GM18861 (cell line): ENCODE results near the gene PRKCE.
A peak's percentile ranks its signal among the peaks of the same experiment; 100 is the strongest.

Experiments
- ATAC-seq: cut with Tn5 transposase; IDR thresholded peaks from one replicate; pipeline ENCODE4 v1.9.1; 2021; ENCODE audit not compliant: unreplicated experiment

Gene PRKCE

DNA sequence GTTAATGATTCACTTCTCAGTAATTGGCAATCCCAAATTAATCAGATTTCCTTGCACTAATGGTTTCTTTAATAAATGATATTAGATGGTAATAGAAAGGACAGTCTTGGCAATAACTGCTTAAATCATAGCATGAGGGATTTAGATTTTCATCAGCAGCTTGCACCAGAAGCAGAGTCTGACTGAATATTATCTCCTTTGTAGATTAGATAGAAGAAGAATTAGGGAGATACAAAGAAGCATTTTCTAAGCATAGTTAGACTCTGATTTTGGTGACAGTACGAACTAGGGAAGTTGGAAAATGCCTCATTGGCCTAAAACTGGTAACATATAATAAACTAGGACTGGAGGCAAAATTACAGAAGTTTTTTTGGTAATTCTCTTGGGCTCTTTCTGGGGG lies 412.9 kb downstream of the PRKCE start:
- ATAC-seq = no peak

DNA sequence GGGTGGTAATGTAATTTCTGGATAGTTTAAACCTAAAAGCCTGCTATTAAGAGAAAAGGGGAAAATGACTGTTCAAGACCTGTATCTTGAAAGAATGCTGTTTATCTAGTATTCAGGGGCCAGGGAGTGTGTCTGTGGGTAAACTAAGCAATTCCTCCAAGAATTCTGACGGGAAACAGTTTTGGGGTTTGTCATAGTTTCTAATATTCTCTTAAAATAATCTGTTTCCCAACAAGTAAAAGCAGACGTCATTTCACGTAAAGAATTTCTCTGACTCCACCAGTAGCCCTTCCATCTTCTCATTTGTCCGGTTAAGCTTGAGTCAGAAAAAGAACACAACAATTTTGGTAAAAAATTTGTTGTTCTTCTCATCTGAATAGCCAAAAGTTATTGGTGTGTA lies 413.7 kb downstream of the PRKCE start:
- no peak for ATAC-seq

DNA sequence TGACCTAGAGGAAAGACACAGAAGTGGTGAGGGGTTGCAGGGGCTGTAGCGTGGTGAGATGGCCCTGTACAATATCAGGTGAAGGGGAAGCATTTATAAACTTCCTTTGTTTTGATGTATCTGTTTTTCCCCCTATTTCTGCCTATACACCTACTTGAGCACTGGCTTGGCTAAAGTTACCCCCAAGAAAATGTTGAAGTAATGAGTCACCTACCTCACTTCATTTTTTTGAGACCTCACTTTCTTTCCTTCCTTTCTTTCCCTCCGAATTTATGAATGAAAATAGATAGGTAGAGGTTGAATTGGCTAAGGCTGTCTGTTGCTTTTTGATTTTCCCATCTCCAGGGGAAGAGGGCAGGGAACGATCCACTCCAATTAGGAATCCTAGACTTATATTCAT lies 414.6 kb downstream of the PRKCE start:
- ATAC-seq = no peak

DNA sequence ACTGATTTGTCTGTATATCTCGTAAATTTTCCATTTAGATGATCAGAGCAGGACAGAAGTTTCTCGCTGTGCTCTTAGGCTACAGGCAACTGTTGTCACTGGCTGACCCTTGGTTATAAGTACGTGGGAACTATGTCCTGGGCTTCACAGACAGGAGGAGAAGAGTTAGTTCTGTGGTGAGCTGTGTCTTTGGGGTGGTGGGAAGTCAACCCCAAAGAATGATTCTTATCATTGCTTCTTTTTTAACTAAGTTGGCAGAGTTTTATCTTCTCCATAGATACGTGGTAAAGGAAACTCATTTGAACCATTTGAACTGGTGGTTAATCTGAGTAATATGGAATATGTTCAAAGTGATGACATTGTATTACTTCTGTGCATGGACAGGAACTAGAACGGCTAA lies 415.1 kb downstream of the PRKCE start:
- no peak for ATAC-seq

DNA sequence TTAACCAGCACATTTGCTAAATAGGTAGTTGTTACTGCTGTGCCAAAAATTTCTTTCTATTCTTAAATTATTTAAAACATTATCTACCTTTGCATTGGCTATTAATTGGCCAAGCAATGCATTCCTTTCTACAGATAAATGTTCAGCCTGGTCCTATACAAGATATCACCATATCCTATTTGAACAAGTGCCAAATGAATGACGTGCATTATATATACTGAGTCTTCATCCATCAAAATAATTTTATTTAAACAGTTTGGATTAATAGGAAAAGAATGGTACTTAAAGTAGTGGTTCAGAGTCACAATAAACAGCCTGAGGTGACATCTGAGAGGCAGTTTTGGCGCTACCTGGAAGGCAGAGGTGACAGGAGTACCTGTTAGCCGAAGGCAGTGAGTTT lies 415.6 kb downstream of the PRKCE start:
- ATAC-seq = no peak

DNA sequence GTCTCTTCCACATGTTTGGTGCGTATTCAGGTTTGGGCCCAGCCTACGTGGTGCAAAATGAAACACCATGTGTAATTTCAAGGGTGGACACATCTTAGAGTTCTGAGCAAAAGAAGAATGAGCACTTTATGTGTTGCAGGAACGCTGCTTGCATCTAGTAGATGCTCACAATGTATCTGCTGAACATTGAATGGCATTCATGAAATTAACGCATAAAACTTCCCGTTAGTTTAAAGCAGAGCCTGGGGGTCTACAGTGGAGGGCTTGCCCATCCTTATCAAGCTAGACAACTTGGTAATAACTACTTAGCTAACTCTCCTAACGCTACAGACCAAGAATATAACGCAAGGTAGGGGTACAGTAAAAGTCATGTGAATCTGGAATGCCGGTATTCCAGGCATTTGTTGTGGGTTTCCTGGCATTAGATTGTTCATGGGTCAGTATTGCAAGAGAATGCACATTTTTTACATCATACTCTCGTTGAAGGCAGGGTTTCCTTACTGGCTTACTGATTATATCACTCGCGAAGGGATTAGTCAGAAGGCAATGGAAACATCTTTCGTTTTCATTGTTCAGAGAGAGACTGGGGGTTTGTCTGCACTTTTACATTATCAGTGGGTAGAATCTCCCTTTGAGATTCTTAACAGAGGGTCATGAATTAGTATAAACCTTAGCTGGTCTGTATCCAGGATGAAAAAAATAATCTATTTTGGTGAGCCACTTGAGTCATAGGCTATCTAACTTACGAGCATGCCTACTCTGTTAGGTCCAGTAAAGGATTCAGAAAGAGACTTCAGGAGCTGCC lies 416.2 kb downstream of the PRKCE start:
- no peak for ATAC-seq

DNA sequence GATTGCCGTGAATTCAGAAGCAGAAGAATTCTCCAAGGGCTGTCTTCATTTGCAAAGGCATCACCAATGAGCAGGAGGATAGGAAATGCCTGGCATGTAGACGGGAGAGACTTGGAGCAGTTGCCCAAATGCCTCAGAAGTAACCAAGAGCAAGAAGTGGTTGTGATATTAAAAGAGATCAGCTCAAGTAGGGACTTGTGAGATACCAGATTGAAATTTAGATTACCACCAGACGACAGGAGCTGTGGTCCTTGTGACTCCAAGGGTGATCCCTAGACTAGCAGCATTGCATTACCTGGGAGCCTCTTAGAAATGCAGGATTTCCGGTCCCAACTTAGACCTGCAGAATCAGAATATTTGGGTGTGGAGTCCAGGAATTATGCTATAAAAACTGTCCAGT lies 417.2 kb downstream of the PRKCE start:
- ATAC-seq = no peak

DNA sequence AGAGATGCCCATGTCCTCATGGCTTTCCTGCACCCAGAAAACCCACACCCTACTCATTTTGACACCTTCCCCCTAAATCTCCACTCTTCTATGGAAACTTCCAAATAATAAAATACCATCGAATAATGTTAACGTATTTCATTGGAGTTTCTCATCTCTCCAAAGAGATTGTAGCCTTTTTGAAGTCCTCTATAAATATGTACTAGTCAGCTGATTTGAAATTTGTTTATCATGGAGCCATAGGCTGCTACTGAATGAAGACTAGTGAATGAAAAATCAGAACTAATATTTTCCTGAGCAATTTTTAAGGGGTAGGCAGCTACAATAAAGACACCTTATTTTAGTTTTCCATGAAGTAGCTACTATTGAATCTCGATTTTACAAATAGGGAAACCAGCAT lies 419.6 kb downstream of the PRKCE start:
- no peak for ATAC-seq

DNA sequence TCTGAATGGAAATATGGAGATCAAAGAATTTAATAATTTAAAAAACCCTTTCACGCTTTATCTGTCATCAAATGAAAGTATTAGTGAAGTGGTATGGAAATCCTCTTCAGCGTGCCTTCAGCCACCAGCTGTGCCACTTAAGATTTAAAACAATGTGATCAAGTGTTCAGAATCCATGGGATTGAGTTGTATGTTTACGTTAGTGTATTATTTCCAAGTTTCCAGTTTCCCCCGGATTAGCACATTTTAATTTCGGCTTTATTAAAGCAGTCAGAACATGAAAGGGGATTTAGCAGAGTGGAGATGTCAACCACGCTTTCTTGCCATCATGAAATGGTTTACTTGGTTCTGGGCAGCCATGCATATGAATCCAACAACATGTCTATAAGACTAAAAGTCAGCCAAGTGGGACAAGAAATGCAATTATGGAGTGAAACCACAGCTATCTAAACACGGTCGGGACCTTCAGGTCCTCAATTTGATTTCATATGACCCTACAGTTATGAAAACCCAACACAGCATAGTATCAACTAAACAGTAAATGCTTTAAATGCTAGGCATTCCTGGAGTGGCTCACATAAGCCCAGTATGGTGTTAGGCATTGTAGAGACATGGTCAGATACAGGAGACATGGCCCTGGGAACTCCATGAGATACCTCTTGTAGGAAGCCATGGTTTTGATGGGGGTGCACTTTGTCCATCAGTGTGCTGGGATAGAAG lies 420.8 kb downstream of the PRKCE start:
- ATAC-seq = no peak

DNA sequence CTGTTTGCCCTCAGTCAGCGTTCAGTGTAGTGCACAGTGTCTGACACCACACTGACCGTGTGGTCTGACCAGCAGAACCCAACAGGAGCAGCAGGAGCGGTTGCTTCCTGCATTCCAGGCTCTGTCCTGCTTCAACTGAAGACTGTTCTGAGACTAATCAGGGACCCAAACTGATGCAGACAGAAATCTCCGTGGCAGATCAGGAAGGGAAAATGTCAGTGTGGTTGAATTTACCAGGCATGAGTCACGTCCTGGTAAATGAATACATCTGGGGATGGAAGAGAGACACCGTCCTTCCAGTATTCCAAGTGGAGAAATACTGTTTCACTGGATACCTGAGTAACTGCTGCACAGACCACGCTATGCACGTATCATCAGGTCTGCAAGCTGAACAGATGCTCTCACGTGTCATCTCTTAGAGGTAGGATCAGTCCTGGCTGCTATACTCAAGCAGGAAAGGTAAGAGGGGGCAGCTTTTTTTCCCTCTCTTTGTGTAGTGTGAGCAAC lies 422.1 kb downstream of the PRKCE start:
- ATAC-seq = no peak

DNA sequence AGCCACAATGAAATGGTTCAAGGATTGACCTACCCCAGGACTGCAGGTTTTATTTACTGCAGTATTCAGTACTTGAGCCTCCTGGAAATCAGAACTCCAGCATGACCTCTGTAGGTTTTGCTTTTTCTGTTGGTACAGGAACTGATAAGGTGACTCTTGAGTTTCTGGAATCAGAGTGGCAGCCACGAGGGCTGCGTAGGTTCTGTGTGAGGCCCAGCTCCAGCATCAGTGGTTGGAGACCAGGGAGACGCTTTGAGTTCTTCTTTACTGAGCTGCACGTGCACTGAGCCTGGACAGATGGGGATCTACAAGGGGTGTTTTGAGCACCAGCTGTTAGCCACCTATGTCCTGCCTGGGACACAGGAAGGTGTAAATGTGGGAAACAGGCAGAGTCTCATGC lies 423.0 kb downstream of the PRKCE start:
- ATAC-seq = no peak

DNA sequence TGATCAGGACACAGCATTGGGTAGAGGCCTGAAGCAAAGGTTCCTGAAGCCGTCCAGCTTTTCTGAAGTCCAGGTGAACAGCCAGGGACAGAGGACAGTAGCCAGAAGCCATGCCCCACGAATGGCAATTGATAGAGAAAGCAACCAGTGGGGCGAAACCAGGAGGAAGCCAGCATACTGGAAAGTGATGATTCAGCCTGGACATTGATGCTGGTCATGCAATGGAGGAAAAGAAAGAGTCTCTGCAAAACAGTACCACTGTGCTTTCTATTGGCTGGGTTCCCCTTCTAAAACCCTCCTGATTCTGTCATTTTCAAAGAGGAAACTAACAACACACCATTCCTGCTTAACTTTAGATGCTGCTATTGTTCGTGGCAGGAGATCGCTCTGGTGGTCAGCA lies 424.4 kb downstream of the PRKCE start:
- no peak for ATAC-seq

DNA sequence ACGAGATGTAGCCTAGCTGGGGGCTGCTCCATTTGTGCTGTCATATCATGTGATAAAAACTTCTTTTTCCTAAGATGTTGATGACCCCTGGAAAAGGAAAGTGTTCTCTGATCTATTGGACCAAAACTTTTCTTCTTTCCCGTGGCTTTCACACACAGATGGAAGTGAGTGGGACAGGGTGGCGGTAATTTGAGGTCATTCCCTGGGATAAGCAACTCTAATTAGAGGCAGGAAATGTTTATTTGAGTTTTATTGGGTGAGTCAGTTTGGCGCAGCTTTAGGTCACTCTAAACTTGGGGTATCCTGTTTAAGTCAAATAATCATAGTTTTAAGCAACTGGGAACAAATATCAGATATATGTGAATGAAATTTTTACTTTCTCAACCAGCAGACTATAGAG lies 424.8 kb downstream of the PRKCE start:
- no peak for ATAC-seq

DNA sequence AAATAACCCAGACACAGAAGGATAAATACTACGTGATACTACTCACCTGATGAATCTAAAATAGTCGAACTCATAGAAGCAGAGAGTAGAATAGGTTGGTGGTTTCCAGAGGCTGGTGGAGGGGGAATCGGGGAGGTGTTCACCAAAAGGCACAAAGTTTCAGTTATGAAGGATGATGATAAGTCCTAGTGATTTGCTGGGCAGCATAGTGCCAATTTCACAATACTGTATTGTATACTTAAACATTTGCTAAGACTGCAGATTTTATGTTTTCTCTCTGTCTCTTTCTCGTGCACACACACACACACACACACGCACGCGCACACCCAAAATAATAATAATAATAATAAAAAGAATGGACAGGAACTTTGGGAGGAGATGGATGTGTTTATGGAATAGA lies 425.4 kb downstream of the PRKCE start:
- ATAC-seq = no peak

DNA sequence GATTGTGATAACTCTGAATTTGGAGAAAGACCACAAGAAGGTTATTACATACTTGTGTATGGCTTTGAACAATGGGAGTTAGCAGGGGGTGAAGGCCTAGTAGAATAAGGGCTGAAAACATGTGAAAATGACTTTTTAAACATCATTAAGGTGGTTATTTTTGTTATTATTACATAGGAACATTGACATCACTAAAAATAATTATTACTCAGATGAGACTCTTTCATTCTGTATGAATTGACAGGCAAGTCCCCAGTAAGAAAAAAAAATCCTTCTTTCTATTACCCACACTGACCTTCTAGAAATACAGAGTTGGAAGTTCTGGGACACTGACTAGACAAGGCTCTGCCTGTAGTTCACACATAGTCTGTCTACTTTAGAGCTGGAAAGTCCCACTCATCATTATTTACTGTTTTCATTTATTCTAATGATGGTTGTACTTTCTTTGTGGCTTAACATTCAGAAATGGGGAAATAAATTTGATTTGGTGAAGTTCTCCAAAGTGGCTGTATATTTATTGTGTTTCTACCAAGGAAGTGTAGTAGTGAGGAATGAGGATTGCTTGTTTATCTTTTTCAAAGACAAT lies 426.1 kb downstream of the PRKCE start:
- no peak for ATAC-seq

DNA sequence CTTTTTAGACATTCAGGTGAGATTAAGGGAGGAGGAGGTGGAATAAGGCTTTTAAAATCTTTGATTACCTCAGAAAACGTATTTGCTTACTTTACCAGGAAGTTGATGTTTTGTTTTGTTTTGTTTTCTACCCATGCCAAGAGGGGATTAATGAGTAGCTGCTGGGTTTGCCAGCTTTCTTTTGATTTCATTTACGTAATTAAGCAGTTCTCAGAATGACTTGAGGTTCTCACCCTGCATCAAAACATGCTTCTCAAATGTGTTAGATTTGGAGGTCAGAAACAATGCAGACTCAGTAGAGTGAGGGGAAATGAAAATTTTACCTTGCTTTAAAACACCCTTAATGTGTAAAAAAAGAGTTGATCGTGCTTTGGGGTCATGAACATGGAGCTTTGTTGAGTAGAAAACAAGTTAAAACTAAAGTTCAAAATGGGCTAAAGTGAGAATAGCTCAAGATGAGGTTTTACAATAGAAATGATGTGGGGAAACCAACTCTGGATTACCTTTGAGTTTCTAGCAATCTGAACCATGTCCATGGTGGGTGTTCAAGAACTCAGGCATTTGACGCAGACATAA lies 428.6 kb downstream of the PRKCE start:
- peak; percentile 58 for ATAC-seq

DNA sequence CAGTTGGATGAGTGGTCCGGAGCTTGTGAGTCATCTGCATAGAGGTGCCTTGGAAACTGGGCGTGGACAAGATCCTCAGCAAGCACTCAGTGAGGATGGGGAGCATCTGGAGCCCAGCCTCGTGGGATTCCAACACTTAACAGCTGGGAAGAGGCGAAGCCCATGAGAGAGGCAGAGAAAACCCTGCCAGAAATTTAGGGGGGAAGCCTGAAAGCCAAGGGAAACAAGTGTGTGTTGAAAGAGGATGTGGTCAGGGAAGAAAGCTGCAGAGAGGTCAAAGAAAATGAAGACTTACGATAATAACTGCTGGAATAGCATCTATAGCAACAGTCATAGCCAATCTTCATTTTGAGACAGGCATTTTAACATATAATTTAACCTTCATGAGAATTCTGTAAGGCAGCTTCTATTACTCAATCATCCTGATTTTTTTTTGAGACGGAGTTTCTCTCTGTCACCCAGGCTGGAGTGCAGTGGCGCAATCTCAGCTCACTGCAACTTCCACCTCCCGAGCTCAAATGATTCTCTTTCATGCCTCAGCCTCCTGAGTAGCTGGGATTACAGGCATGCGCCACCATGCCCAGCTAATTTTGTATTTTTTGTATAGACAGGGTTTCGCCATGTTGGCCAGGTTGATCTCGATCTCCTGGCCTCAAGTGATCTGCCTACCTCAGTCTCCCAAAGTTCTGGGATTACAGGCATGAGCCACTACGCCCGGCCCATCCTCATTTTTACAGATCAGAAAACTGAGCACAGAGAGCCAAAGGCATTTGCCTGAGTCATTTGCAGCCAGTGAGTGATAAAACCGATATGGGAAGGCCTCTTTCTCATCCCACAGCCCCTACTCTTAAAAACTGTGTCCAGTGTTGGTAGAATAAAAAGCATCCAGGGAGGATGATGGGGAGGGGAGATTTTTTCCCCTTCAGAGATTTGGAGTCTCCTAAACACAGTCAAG lies 431.3 kb downstream of the PRKCE start:
- ATAC-seq = no peak

DNA sequence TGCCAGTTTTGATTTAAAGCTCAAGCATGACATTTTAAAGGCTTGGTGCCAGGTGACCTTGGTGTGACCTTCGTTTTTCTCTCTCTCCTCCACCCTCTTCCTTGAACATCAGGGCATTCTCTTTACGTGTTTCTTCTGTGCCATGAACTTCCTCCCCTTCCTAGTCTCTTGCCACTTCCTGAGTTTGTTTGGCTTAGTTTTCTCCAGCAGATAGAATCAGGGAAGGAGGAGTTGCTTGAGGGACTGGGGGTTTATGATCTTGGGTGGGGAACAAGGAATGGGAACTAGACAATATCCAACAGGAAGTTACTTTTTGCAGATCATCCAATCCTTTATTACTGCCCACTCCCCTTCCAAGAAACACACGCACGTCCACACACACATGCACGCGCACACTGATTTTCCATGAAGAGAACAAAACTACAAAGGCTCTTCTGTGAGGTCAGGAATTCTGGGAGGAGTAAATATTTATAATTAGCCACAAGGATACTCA lies 435.1 kb downstream of the PRKCE start:
- no peak for ATAC-seq

DNA sequence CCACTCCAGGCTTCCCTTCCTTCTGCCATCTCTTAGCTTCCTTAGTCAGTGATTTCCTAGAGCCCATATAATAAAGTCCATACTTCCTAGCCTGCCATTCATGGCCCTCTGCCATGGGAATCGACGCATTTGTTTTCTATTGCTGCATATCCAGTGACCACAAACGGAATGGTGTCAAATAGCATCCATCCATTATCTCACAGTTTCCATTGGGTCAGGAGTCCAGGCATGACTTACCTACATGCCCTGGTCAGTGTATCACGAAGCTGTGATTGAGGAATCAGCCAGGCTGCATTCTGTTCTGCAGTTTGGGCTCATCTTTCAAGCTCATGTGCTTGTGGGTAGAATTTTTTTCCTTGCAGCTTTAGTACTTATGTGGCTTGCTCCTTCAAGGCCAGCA lies 436.0 kb downstream of the PRKCE start:
- ATAC-seq = no peak

DNA sequence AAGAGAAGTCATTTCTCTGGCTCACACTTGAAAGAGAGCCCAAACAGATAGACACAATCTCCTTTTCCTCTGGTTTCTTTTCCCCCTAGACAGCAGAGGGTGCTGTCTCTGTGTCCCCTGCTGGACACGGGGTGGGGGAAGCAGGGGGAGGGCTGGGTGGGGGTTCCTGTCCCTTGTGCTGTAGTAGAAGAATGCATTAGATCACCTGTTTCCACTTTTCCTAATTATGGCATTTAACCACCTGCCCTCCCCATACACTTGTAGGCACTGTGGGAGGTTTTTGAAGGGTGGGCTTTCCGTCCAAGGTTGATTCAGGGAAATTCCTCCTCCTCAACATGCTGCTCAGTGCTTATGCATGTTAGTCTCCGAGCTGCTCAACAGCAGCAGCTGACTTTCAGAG lies 439.5 kb downstream of the PRKCE start:
- no peak for ATAC-seq
